Neutrophil (primary cell): ENCODE measurements around the gene KRTAP10-1.

ENCODE experiments used
- H3K27ac ChIP-seq: fragments of 200-600 bp; sonication (generic); 2 replicates; pipeline ENCODE4 v1.5.1; 2016; ENCODE audit warnings: mild to moderate bottlenecking, moderate library complexity
- H3K27me3 ChIP-seq: fragments of 200-600 bp; sonication (generic); 2 replicates; pipeline ENCODE4 v1.6.0; 2016; ENCODE audit warnings: mild to moderate bottlenecking
- H3K36me3 ChIP-seq: fragments of 200-600 bp; sonication (generic); 2 replicates; pipeline ENCODE4 v1.5.1; 2017
- H3K4me1 ChIP-seq, 2 experiments: fragments of 200-600 bp in 1 of 2; sonication (generic) in 1 of 2; 1 replicate in 1 of 2; 2 replicates in 1 of 2; pipeline versions ENCODE4 v1.5.1 to v1.6.1; 2013 to 2016; ENCODE audit warnings: low read depth in 1 of 2, low read length in 1 of 2, mild to moderate bottlenecking in 1 of 2, moderate library complexity in 1 of 2; ENCODE audit not compliant: control insufficient read depth in 1 of 2, insufficient read depth in 1 of 2
- H3K4me3 ChIP-seq, 2 experiments: fragments of 200-600 bp in 1 of 2; sonication (generic) in 1 of 2; 1 replicate in 1 of 2; 2 replicates in 1 of 2; pipeline ENCODE4 v1.5.1; 2013 to 2016; ENCODE audit warnings: low read depth in 1 of 2, low read length in 1 of 2, mild to moderate bottlenecking in 1 of 2, moderate library complexity in 1 of 2
- H3K9me3 ChIP-seq: fragments of 200-600 bp; sonication (generic); 2 replicates; pipeline ENCODE4 v1.5.1; 2016
- CTCF ChIP-seq: fragments of 200-600 bp; sonication (generic); IDR thresholded peaks from 2 replicates; pipeline ENCODE4 v1.5.1; 2016; ENCODE audit warnings: antibody characterized with exemption

KRTAP10-1 gene

GRCh38 chr21:44547656-44548331 is 7.8 kb upstream of the KRTAP10-1 start:
- no peaks in the 10 kb centered on the region for H3K27me3 ChIP-seq
- TF ChIP-seq CTCF: no peak
- no peaks in the 10 kb centered on the region for H3K36me3 ChIP-seq
- peaks cover 48 to 65% of the 10 kb centered on the region in 2 experiments for H3K4me1 ChIP-seq
- H3K4me3 ChIP-seq: peak overlapping the region; percentile 21 to 46
- peak overlapping the region; percentile 87 for H3K27ac ChIP-seq
- no peaks in the 10 kb centered on the region for H3K9me3 ChIP-seq

- no peak for TF ChIP-seq CTCF
- Histone ChIP-seq H3K27ac (peak overlapping the region; percentile 58), H3K4me1 (peaks cover 75 to 87% of the 10 kb centered on the region in 2 experiments), H3K9me3 (no peaks in the 10 kb centered on the region), H3K4me3 (no peak overlapping the region), H3K36me3 (no peaks in the 10 kb centered on the region), H3K27me3 (no peaks in the 10 kb centered on the region)
Measured at GRCh38 chr21:44544566-44544965, 4.6 kb upstream of the KRTAP10-1 start.

GRCh38 chr21:44542716-44543115 is 2.7 kb upstream of the KRTAP10-1 start:
- Histone ChIP-seq H3K9me3 (no peaks in the 10 kb centered on the region), H3K27ac (peak overlapping the region; percentile 88), H3K4me1 (peaks cover 58 to 69% of the 10 kb centered on the region in 2 experiments), H3K36me3 (no peaks in the 10 kb centered on the region), H3K27me3 (no peaks in the 10 kb centered on the region), H3K4me3 (peak overlapping the region in 1 of 2 experiments; percentile 13)
- TF ChIP-seq CTCF: no peak

GRCh38 chr21:44540741-44541288 is 820 bp upstream of the KRTAP10-1 start:
- peak overlapping the region; percentile 88 for H3K27ac ChIP-seq
- H3K4me1 ChIP-seq: peaks cover 44 to 51% of the 10 kb centered on the region in 2 experiments
- no peaks in the 10 kb centered on the region for H3K36me3 ChIP-seq
- H3K27me3 ChIP-seq: no peaks in the 10 kb centered on the region
- TF ChIP-seq CTCF: no peak
- H3K4me3 ChIP-seq: peak overlapping the region in 1 of 2 experiments; percentile 34
- H3K9me3 ChIP-seq: no peaks in the 10 kb centered on the region

- Histone ChIP-seq H3K4me3 (no peak overlapping the region), H3K27me3 (no peaks in the 10 kb centered on the region), H3K9me3 (no peaks in the 10 kb centered on the region), H3K36me3 (no peaks in the 10 kb centered on the region), H3K27ac (no peak overlapping the region), H3K4me1 (peaks cover 49 to 55% of the 10 kb centered on the region in 2 experiments)
- no peak for TF ChIP-seq CTCF
Measured at GRCh38 chr21:44539046-44539445, 949 bp downstream of the KRTAP10-1 start.
